Liver (tissue), 9 donors: Measurements from ENCODE around the gene ATP11A. TPM values are rescaled to one million over a fixed set of nuclear protein-coding genes. Genes with fewer than 3 reads are reported as not detected.

Source experiments
- DNase-seq: peaks from one replicate; pipeline ENCODE4 v3.0.0-alpha.2; 2017; ENCODE audit warnings: low spot score
- H3K27ac ChIP-seq, 2 donors: one replicate each; pipeline ENCODE4 v1.7.0; 2013; ENCODE audit warnings: inconsistent platforms in 2 of 2, low read length in 2 of 2, control low read depth in 1 of 2, low read depth in 1 of 2, mild to moderate bottlenecking in 1 of 2
- H3K27me3 ChIP-seq, 4 donors: one replicate each; pipeline versions ENCODE4 v1.6.1 to v1.7.0; 2013; ENCODE audit warnings: low read length in 3 of 4, inconsistent platforms in 1 of 4, mild to moderate bottlenecking in 1 of 4, moderate library complexity in 1 of 4; ENCODE audit not compliant: control insufficient read depth in 4 of 4, insufficient read depth in 4 of 4
- H3K36me3 ChIP-seq, 4 donors: one replicate each; pipeline versions ENCODE4 v1.6.1 to v1.7.0; 2013; ENCODE audit warnings: low read length in 3 of 4, mild to moderate bottlenecking in 3 of 4, low read depth in 1 of 4, moderate library complexity in 1 of 4; ENCODE audit not compliant: control insufficient read depth in 4 of 4, insufficient read depth in 3 of 4
- H3K4me1 ChIP-seq, 4 donors: one replicate each; pipeline versions ENCODE4 v1.6.1 to v1.7.0; 2013; ENCODE audit warnings: low read length in 3 of 4, mild to moderate bottlenecking in 3 of 4, moderate library complexity in 1 of 4; ENCODE audit not compliant: control insufficient read depth in 4 of 4, insufficient read depth in 4 of 4
- H3K4me3 ChIP-seq, 3 donors: one replicate each; pipeline versions ENCODE4 v1.6.1 to v1.7.0; 2013; ENCODE audit warnings: low read length in 3 of 3, control low read depth in 1 of 3, low read depth in 1 of 3, mild to moderate bottlenecking in 1 of 3
- H3K9ac ChIP-seq, 2 donors: one replicate each; pipeline ENCODE4 v1.7.0; 2013; ENCODE audit warnings: low read length in 2 of 2, mild to moderate bottlenecking in 2 of 2, moderate library complexity in 2 of 2, control low read depth in 1 of 2, low read depth in 1 of 2
- H3K9me3 ChIP-seq, 4 donors: one replicate each; pipeline versions ENCODE4 v1.6.1 to v1.7.0; 2013; ENCODE audit warnings: low read length in 3 of 4; ENCODE audit not compliant: control insufficient read depth in 4 of 4
- ATF3 ChIP-seq: IDR thresholded peaks from 2 replicates; pipeline ENCODE4 v1.6.1; 2016; ENCODE audit warnings: antibody characterized with exemption
- CTCF ChIP-seq: fragments of 150-350 bp; IDR thresholded peaks from 2 replicates; pipeline ENCODE4 v1.5.1; 2017; ENCODE audit warnings: improper control_type of control experiment, low read depth, low read length; ENCODE audit not compliant: missing input control
- FOXA2 ChIP-seq: IDR thresholded peaks from 2 replicates; pipeline ENCODE4 v1.6.1; 2016; ENCODE audit warnings: antibody characterized with exemption
- GABPA ChIP-seq, 2 donors: IDR thresholded peaks in 1 of 2; conservative IDR thresholded peaks in 1 of 2; 2 replicates each; pipeline ENCODE4 v1.6.1; 2016; ENCODE audit warnings: antibody characterized with exemption in 2 of 2, mild to moderate bottlenecking in 1 of 2, moderate library complexity in 1 of 2
- REST ChIP-seq: IDR thresholded peaks from 2 replicates; pipeline ENCODE4 v1.6.1; 2016; ENCODE audit warnings: antibody characterized with exemption, mild to moderate bottlenecking
- RXRA ChIP-seq, 2 donors: IDR thresholded peaks; 2 replicates each; pipeline ENCODE4 v1.6.1; 2017 to 2018; ENCODE audit warnings: antibody characterized with exemption in 2 of 2, mild to moderate bottlenecking in 1 of 2
- SP1 ChIP-seq: IDR thresholded peaks from 2 replicates; pipeline ENCODE4 v1.6.1; 2018; ENCODE audit warnings: antibody characterized with exemption, mild to moderate bottlenecking
- TAF1 ChIP-seq: conservative IDR thresholded peaks from 2 replicates; pipeline ENCODE4 v1.6.1; 2016; ENCODE audit warnings: antibody characterized with exemption, mild to moderate bottlenecking
- YY1 ChIP-seq: IDR thresholded peaks from 2 replicates; pipeline ENCODE4 v1.6.1; 2016; ENCODE audit warnings: antibody characterized with exemption, mild to moderate bottlenecking
- WGBS: extraction: QIAGEN DNeasy Blood & Tissue Kit; methylation state at CpG from one replicate; pipeline ENCODE4 v1.1.7; 2013; 5-methylcytosine and 5-hydroxymethylcytosine counted together
- polyA plus RNA-seq, 2 donors: library from polyadenylated mRNA; stranded (reverse) in 1 of 2; unstranded in 1 of 2; fragments of 200-250 nt in 1 of 2; fragments of >200 nt in 1 of 2; fragmentation: Nextera tagmentation in 1 of 2; extraction: Ambion mirVana in 1 of 2; gene quantifications; one replicate each; pipeline versions ENCODE4 v1.2.1 to v1.2.3, GENCODE V29; 2013 to 2015
- total RNA-seq, 2 donors: library from RNA; depleted of rRNA; stranded (reverse); fragments of >200 nt; gene quantifications; one replicate each; pipeline ENCODE4 v1.2.3, GENCODE V29; 2014
- TF ChIP-seq, protein P1 (sequence below): IDR thresholded peaks from 2 replicates; pipeline ENCODE4 v1.6.1; 2016; ENCODE audit warnings: antibody characterized with exemption
- donor health status: healthy.
- donor health status: healthy.
- donor health status: healthy.
- donor health status: healthy.
- donor health status: healthy.

The ATP11A gene
- total and polyA plus RNA-seq, 4 donors, result 8.7 to 27.9 (median 13.8) TPM

DNA sequence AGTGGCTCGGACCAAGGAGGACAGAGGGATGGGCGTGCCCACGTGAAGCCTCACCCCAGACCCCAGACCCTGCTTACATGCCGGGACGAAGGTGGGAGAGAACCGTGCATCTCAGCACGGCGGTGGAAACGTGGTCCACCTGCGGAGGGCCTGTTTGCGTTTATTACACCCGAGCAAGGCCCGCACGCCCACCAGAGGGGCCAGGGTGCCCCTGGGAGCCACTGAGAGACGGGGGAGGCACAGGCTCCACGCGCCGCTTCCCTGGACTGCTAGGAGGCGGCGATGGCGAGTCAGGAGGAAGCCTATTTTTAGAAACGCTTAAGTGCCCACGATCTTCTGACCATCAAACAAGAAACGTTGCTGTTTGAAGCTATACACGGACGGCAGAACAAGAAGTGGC lies 80.7 kb downstream of the ATP11A start:
- WGBS, result 88% methylated on average over 26 of the region's 26 CpGs

GRCh38 chr13:112771139-112771876 lies 81.5 kb downstream of the ATP11A start:
- Histone ChIP-seq H3K9me3 (no peaks in the 10 kb centered on the region), H3K36me3 (no peaks in the 10 kb centered on the region), H3K27ac (no peak overlapping the region), H3K4me1 (peaks cover 0 to 2% (median 0%) of the 10 kb centered on the region in 4 donors), H3K4me3 (no peak overlapping the region), H3K9ac (no peak overlapping the region), H3K27me3 (no peaks in the 10 kb centered on the region)
- DNase-seq, result no peak
- no peak for TF ChIP-seq SP1
- TF ChIP-seq, protein P1, sequence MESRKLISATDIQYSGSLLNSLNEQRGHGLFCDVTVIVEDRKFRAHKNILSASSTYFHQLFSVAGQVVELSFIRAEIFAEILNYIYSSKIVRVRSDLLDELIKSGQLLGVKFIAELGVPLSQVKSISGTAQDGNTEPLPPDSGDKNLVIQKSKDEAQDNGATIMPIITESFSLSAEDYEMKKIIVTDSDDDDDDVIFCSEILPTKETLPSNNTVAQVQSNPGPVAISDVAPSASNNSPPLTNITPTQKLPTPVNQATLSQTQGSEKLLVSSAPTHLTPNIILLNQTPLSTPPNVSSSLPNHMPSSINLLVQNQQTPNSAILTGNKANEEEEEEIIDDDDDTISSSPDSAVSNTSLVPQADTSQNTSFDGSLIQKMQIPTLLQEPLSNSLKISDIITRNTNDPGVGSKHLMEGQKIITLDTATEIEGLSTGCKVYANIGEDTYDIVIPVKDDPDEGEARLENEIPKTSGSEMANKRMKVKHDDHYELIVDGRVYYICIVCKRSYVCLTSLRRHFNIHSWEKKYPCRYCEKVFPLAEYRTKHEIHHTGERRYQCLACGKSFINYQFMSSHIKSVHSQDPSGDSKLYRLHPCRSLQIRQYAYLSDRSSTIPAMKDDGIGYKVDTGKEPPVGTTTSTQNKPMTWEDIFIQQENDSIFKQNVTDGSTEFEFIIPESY, result no peak
- TF ChIP-seq RXRA (IDR thresholded peaks at IDR 0.05), result no peak
- no peak for TF ChIP-seq REST
- no peak for TF ChIP-seq TAF1
- TF ChIP-seq FOXA2, result no peak
- 88% methylated on average over 20 of the region's 20 CpGs for WGBS

More for the DNA sequence above, 80.7 kb downstream of the ATP11A start:
- no peak for DNase-seq
- TF ChIP-seq GABPA (IDR thresholded peaks at IDR 0.05 in 1 of 2, conservative IDR thresholded peaks at IDR 0.05 in 1 of 2) (no peak), FOXA2 (no peak), CTCF (no peak), SP1 (no peak), YY1 (no peak), REST (no peak), ATF3 (no peak)
- Histone ChIP-seq H3K9me3 (no peaks in the 10 kb centered on the region), H3K36me3 (no peaks in the 10 kb centered on the region), H3K4me3 (no peak overlapping the region), H3K4me1 (peaks cover 0 to 2% (median 0%) of the 10 kb centered on the region in 4 donors), H3K27ac (no peak overlapping the region), H3K27me3 (no peaks in the 10 kb centered on the region), H3K9ac (no peak overlapping the region)
